Thyroid gland (tissue), 4 donors: ENCODE measurements around the gene ZNF672. TPM values are rescaled to one million over a fixed set of nuclear protein-coding genes. Genes with fewer than 3 reads are reported as not detected.
A peak's percentile ranks its signal among the peaks of the same experiment; 100 is the strongest.

Source experiments
- DNase-seq, 2 donors: peaks; one replicate each; pipeline ENCODE4 v3.0.0-alpha.2; 2019
- H3K27ac ChIP-seq, 3 donors: fragments of 200-600 bp; sonication (generic); 1 replicate in 2 of 3; 2 replicates in 1 of 3; pipeline ENCODE4 v1.5.1; 2016 to 2019; ENCODE audit warnings: mild to moderate bottlenecking in 1 of 3, moderate library complexity in 1 of 3
- H3K27me3 ChIP-seq: fragments of 200-600 bp; sonication (generic); one replicate; pipeline ENCODE4 v1.5.1; 2019
- H3K36me3 ChIP-seq, 2 donors: fragments of 200-600 bp; sonication (generic); one replicate each; pipeline ENCODE4 v1.5.1; 2016 to 2019
- H3K4me1 ChIP-seq, 2 donors: fragments of 200-600 bp; sonication (generic); one replicate each; pipeline ENCODE4 v1.5.1; 2017 to 2019
- H3K4me3 ChIP-seq, 3 donors: fragments of 200-600 bp; sonication (generic); replicated peaks in 1 of 3; 1 replicate in 2 of 3; 2 replicates in 1 of 3; pipeline ENCODE4 v1.5.1; 2016; ENCODE audit warnings: mild to moderate bottlenecking in 1 of 3
- H3K9me3 ChIP-seq: fragments of 200-600 bp; sonication (generic); one replicate; pipeline ENCODE4 v1.5.1; 2017
- POLR2A ChIP-seq, 2 donors: fragments of 450-650 bp; IDR thresholded peaks; one replicate each; pipeline ENCODE4 v1.6.1; 2017; ENCODE audit warnings: antibody characterized with exemption in 2 of 2, mild to moderate bottlenecking in 2 of 2, moderate library complexity in 1 of 2
- WGBS, 2 donors: methylation state at CpG; one replicate each; pipeline ENCODE4 v1.1.5; 2017; 5-methylcytosine and 5-hydroxymethylcytosine counted together
- intact Hi-C: fragments of 100-400 bp; cut with DNase I; formaldehyde crosslinking; loops from one replicate; pipeline ENCODE4 v1.15.1; 2023
- total RNA-seq, 4 donors: library from RNA; depleted of rRNA; stranded (reverse); fragments of >200 nt; gene quantifications; one replicate each; pipeline ENCODE4 v1.2.3, GENCODE V29; 2016
- TF ChIP-seq, protein P1 (sequence below), 6 experiments: fragments of 200-600 bp in 3 of 6; fragments of 450-650 bp in 3 of 6; sonication (generic) in 3 of 6; IDR thresholded peaks; one replicate each; pipeline ENCODE4 v1.5.1; 2016 to 2019; ENCODE audit warnings: antibody characterized with exemption in 6 of 6, mild to moderate bottlenecking in 2 of 6, inconsistent platforms in 1 of 6, moderate library complexity in 1 of 6

ZNF672 gene
- total RNA-seq, 4 donors from 2014 or later, result 43.5 to 82.2 (median 53.7) TPM

DNA sequence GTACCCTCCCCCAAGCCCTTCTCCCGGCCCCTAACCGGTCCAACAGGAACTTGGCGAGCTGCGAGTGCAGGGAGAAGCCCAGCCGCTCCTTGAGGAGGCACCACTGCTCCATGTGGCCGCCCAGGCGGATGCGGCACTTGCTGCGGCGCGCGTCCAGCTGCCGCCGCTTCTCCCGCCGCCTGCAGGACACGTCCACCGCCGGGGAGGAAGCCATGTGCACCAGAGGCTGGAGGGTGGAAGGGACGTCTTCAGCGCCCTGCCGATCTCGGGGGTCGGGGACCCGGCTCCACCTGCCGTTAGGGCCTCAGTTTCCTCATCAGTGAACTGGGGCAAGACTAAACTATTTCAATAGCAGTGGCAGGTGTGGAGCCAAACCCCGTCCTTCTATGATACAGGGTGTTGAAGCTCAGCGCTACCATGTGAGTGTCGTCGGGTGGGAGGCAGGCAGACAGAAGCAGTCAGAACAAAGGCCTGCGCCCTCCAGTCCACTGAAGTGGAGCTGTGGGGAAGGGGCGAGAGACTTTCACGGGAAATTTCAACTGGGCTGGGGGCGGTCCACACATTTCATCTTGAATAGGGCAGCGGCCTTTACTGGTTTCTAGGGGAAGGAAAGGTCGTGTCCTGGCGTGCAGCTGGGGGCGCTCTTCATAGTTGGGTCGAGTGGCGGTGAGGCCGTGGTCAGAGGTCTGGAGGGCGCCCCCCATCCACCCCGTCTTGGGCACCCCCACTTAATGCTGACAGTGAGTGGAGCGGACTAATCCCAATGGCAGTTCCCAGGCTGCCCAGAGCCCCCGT is 20.3 kb downstream of the ZNF672 start:
- peak; percentile 85 to 89 for DNase-seq
- H3K27me3 ChIP-seq, result no peaks in the 10 kb centered on the region
- no peaks in the 10 kb centered on the region for H3K9me3 ChIP-seq
- TF ChIP-seq POLR2A (IDR thresholded peaks at IDR 0.05), result peak in 1 of 2 donors; percentile 64
- TF ChIP-seq, protein P1, sequence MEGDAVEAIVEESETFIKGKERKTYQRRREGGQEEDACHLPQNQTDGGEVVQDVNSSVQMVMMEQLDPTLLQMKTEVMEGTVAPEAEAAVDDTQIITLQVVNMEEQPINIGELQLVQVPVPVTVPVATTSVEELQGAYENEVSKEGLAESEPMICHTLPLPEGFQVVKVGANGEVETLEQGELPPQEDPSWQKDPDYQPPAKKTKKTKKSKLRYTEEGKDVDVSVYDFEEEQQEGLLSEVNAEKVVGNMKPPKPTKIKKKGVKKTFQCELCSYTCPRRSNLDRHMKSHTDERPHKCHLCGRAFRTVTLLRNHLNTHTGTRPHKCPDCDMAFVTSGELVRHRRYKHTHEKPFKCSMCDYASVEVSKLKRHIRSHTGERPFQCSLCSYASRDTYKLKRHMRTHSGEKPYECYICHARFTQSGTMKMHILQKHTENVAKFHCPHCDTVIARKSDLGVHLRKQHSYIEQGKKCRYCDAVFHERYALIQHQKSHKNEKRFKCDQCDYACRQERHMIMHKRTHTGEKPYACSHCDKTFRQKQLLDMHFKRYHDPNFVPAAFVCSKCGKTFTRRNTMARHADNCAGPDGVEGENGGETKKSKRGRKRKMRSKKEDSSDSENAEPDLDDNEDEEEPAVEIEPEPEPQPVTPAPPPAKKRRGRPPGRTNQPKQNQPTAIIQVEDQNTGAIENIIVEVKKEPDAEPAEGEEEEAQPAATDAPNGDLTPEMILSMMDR (IDR thresholded peaks at IDR 0.05), result peak in 4 of 6 experiments; percentile 29 to 42 (median 36)
- H3K4me3 ChIP-seq, result peak overlapping the region; percentile 33 to 57 (median 40)
- WGBS, 2 donors, result 1 to 5% methylated on average over 13 to 41 of the region's 45 CpGs
- intact Hi-C loops, result no loop called here
- H3K36me3 ChIP-seq, result no peaks in the 10 kb centered on the region
- H3K4me1 ChIP-seq, result peaks cover 15 to 26% of the 10 kb centered on the region in 2 donors
- peak overlapping the region; percentile 78 to 95 (median 88) for H3K27ac ChIP-seq

DNA sequence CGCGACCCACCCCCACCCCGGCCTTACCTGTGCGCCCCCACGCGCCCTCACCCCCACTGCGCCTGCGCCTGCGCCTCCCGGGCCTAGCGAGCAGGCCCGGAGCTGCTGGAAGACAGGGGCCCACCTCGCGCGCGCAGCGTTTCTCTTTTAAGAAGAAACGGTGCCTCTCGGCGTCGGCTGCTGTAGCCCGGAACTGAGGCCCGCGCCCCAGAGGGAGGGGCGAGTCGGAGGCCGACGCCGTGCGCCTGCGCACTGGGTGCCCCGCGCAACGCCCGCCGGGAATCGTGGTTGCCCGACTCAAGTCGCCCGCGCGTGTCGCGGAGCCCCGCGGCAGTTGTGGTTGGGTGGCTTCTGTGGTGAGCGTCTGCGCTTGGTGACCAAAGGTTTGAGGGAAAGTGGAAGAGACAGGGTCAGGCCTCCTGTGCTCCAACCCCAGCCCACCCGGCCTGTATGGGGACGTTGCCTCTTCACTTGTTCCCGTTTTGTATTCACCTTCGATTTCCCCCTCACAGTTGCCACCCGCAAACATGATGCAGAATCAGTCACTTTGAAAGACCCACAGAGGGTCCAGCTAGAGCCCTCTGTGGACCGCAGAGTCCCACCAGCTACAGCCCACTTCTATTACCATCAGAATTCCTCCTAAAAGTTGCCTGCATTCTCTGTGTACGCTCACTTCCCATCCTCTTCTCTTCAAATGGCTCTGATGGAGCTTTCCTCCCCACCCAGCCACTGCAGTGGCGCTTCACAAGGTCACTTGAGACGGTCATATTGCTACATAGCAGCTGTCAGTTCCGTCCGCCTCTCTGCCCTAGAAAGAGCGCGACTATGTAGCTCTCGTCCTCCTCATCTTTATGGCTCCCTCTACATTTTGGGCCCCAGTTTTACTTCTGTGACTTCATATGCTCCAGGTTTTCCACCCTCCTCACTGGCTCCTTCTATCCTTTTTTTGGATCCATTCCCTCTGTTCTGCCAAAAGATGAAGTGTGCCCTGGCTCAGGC is 21.2 kb downstream of the ZNF672 start, which contains the start of gene ZNF692:
ZNF692 (minus strand) TSS at position 195 of the 999 bp plus-strand sequence. CDS start 776 bp downstream, outside the sequence.
- peak within 1 kb of the TSS; percentile 78 to 95 (median 88) for H3K27ac ChIP-seq
- no peaks in the 10 kb centered on the region for H3K27me3 ChIP-seq
- H3K36me3 ChIP-seq, result no peaks in the 10 kb centered on the region
- DNase-seq, result peak; percentile 99
- peaks cover 20 to 32% of the 10 kb centered on the region in 2 donors for H3K4me1 ChIP-seq
- no peaks in the 10 kb centered on the region for H3K9me3 ChIP-seq
- intact Hi-C loops, result no loop called here
- H3K4me3 ChIP-seq, result peak within 1 kb of the TSS; percentile 33 to 57 (median 40)
- 14 to 25% methylated on average over 15 to 30 of the region's 62 CpGs for WGBS, 2 donors
- TF ChIP-seq, protein P1 (IDR thresholded peaks at IDR 0.05), result no peak
- TF ChIP-seq POLR2A (IDR thresholded peaks at IDR 0.05), result peak in 1 of 2 donors; percentile 91

DNA sequence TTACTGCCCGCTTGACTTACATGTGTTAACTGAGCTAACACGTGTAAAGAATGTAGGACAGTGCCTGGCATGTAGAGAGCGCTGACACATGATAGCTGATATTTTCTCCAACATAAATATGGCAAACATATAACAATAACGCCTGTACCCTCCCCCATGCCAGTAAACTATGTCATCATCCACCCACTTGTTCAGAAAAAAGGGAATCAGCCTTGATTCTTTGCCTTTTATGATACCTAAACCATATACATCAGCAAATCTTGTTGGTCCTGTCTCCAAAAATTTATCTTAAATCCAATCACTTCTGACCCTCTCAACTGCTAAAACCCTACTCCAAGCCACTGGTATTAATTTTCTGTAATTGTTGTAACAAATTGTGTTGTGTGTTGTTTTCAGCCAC is 22.0 kb downstream of the ZNF672 start:
- H3K27me3 ChIP-seq, result no peaks in the 10 kb centered on the region
- DNase-seq, result no peak
- no peaks in the 10 kb centered on the region for H3K36me3 ChIP-seq
- no peaks in the 10 kb centered on the region for H3K9me3 ChIP-seq
- H3K4me1 ChIP-seq, result peaks cover 20 to 32% of the 10 kb centered on the region in 2 donors
- intact Hi-C loops, result no loop called here
- TF ChIP-seq, protein P1 (IDR thresholded peaks at IDR 0.05), result no peak
- no peak for TF ChIP-seq POLR2A (IDR thresholded peaks at IDR 0.05)
- 89 to 93% methylated on average over 4 of the region's 4 CpGs for WGBS, 2 donors
- no peak overlapping the region for H3K4me3 ChIP-seq
- no peak overlapping the region for H3K27ac ChIP-seq

DNA sequence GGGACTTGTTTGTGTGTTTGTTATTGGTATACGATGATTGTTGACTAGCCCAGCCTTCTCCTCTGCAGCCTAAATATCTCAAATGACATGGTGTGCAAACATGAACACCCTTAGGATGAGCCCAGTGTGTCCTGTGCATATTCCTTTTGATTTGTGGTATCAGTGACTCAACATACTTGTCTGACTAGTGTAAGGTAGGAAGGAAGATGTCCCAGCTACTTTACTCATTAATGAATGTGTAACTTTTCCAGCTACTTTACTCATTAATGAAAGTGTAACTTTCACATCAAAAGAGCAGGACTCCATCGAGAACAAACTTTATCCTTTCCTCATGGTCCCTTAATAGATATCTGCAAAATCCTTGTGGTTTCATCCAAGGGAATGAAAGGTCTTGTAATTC is 23.6 kb downstream of the ZNF672 start:
- no peak for DNase-seq
- Histone ChIP-seq H3K27me3 (no peaks in the 10 kb centered on the region), H3K27ac (no peak overlapping the region), H3K4me3 (no peak overlapping the region), H3K9me3 (no peaks in the 10 kb centered on the region), H3K4me1 (peaks cover 20 to 32% of the 10 kb centered on the region in 2 donors), H3K36me3 (no peaks in the 10 kb centered on the region)
- 90 to 91% methylated on average over 2 of the region's 2 CpGs for WGBS, 2 donors
- TF ChIP-seq POLR2A (IDR thresholded peaks at IDR 0.05), result no peak
- TF ChIP-seq, protein P1 (IDR thresholded peaks at IDR 0.05), result no peak
- intact Hi-C loops, result no loop called here
